H9 (cell line): ENCODE data around the gene SDC3. TPM values are rescaled to one million over a fixed set of nuclear protein-coding genes. Genes with fewer than 3 reads are reported as not detected.

ENCODE experiments used
- DNase-seq: peaks from one replicate; pipeline ENCODE4 v3.0.0-alpha.2; 2017
- H2AFZ ChIP-seq: one replicate; pipeline ENCODE4 v1.6.1; 2013; ENCODE audit warnings: mild to moderate bottlenecking, low read length, control low read depth, moderate library complexity
- H2AK5ac ChIP-seq: 2 replicates; pipeline ENCODE4 v1.6.1; 2013; ENCODE audit warnings: low read length, control low read depth, mixed read lengths; ENCODE audit not compliant: insufficient read length
- H2BK120ac ChIP-seq: one replicate; pipeline ENCODE4 v1.6.1; 2013; ENCODE audit warnings: low read depth, mild to moderate bottlenecking, low read length, control low read depth, inconsistent platforms; ENCODE audit not compliant: poor library complexity, severe bottlenecking
- H2BK12ac ChIP-seq: 2 replicates; pipeline ENCODE4 v1.6.1; 2013; ENCODE audit warnings: low read length, control low read depth, mixed read lengths, low read depth; ENCODE audit not compliant: insufficient read length
- H2BK15ac ChIP-seq: 2 replicates; pipeline ENCODE4 v1.6.1; 2013; ENCODE audit warnings: low read depth, low read length, control low read depth
- H2BK20ac ChIP-seq: one replicate; pipeline ENCODE4 v1.6.1; 2013; ENCODE audit warnings: low read depth, mild to moderate bottlenecking, low read length, control low read depth, inconsistent platforms; ENCODE audit not compliant: poor library complexity, severe bottlenecking
- H2BK5ac ChIP-seq: 2 replicates; pipeline ENCODE4 v1.6.1; 2013; ENCODE audit warnings: low read length, control low read depth, mixed read lengths; ENCODE audit not compliant: insufficient read length
- H3K14ac ChIP-seq: 2 replicates; pipeline ENCODE4 v1.6.1; 2013; ENCODE audit warnings: low read length, control low read depth; ENCODE audit not compliant: insufficient read depth
- H3K18ac ChIP-seq: 2 replicates; pipeline ENCODE4 v1.6.1; 2013; ENCODE audit warnings: low read depth, mild to moderate bottlenecking, mixed read lengths, low read length, control low read depth; ENCODE audit not compliant: insufficient read length
- H3K23ac ChIP-seq: 2 replicates; pipeline ENCODE4 v1.6.1; 2013; ENCODE audit warnings: low read length, control low read depth, mixed read lengths, low read depth; ENCODE audit not compliant: insufficient read length
- H3K23me2 ChIP-seq: 2 replicates; pipeline ENCODE4 v1.6.1; 2013; ENCODE audit warnings: low read depth, mild to moderate bottlenecking, mixed read lengths, low read length, control low read depth; ENCODE audit not compliant: insufficient read length, poor library complexity, severe bottlenecking
- H3K27ac ChIP-seq: 2 replicates; pipeline ENCODE4 v1.5.1; 2013; ENCODE audit warnings: low read length, control low read depth, mixed read lengths, low read depth; ENCODE audit not compliant: insufficient read length
- H3K27me3 ChIP-seq: 2 replicates; pipeline ENCODE4 v1.6.1; 2013; ENCODE audit warnings: low read length, control low read depth, inconsistent platforms; ENCODE audit not compliant: insufficient read depth
- H3K4ac ChIP-seq: 2 replicates; pipeline ENCODE4 v1.6.1; 2013; ENCODE audit warnings: low read depth, mild to moderate bottlenecking, control low read depth, inconsistent platforms, low read length, moderate library complexity
- H3K4me1 ChIP-seq: 2 replicates; pipeline ENCODE4 v1.6.1; 2013; ENCODE audit warnings: low read length, control low read depth, inconsistent platforms; ENCODE audit not compliant: insufficient read depth
- H3K4me2 ChIP-seq: 2 replicates; pipeline ENCODE4 v1.6.1; 2013; ENCODE audit warnings: low read length, control low read depth, mixed read lengths; ENCODE audit not compliant: insufficient read length, insufficient read depth
- H3K56ac ChIP-seq: 2 replicates; pipeline ENCODE4 v1.6.1; 2013; ENCODE audit warnings: low read depth, mild to moderate bottlenecking, mixed read lengths, low read length, control low read depth; ENCODE audit not compliant: insufficient read length
- H3K79me1 ChIP-seq: 2 replicates; pipeline ENCODE4 v1.6.1; 2013; ENCODE audit warnings: low read depth, mild to moderate bottlenecking, moderate library complexity, low read length, control low read depth, inconsistent platforms; ENCODE audit not compliant: insufficient read depth, poor library complexity, severe bottlenecking
- H3K79me2 ChIP-seq: 2 replicates; pipeline ENCODE4 v1.6.1; 2013; ENCODE audit warnings: low read length, control low read depth, inconsistent platforms; ENCODE audit not compliant: insufficient read depth
- H3K9ac ChIP-seq: 2 replicates; pipeline ENCODE4 v1.6.1; 2013; ENCODE audit warnings: low read length, control low read depth, mixed read lengths; ENCODE audit not compliant: insufficient read length; ENCODE audit errors: extremely low read depth
- H3K9me3 ChIP-seq: one replicate; pipeline ENCODE4 v1.6.1; 2013; ENCODE audit warnings: low read depth, low read length, inconsistent platforms; ENCODE audit not compliant: control insufficient read depth
- H3T11ph ChIP-seq: one replicate; pipeline ENCODE4 v1.6.1; 2013; ENCODE audit warnings: mild to moderate bottlenecking, low read length, control low read depth, inconsistent platforms
- H4K20me1 ChIP-seq: one replicate; pipeline ENCODE4 v1.6.1; 2013; ENCODE audit not compliant: control insufficient read depth, insufficient read length, insufficient read depth
- H4K5ac ChIP-seq: 2 replicates; pipeline ENCODE4 v1.6.1; 2013; ENCODE audit warnings: low read depth, mild to moderate bottlenecking, mixed read lengths, low read length, control low read depth; ENCODE audit not compliant: insufficient read length
- H4K8ac ChIP-seq: replicated peaks from 2 replicates; pipeline ENCODE4 v1.6.1; 2013; ENCODE audit warnings: low read length, control low read depth, mixed read lengths, low read depth; ENCODE audit not compliant: insufficient read length
- H4K91ac ChIP-seq: 2 replicates; pipeline ENCODE4 v1.6.1; 2013; ENCODE audit warnings: low read depth, mild to moderate bottlenecking, moderate library complexity, mixed read lengths, low read length, control low read depth; ENCODE audit not compliant: insufficient read length
- H3K27ac Mint-ChIP-seq, 3 experiments: 2 replicates in 2 of 3; 3 replicates in 1 of 3; pipeline ENCODE4 v1.8.0; 2020 to 2021; ENCODE audit warnings: mixed read lengths in 3 of 3, mild to moderate bottlenecking in 1 of 3, moderate library complexity in 1 of 3
- H3K27me3 Mint-ChIP-seq: 2 replicates; pipeline ENCODE4 v1.8.0; 2021; ENCODE audit warnings: low read depth, mild to moderate bottlenecking, moderate library complexity, mixed read lengths
- H3K36me3 Mint-ChIP-seq, 3 experiments: 2 replicates in 2 of 3; 3 replicates in 1 of 3; pipeline ENCODE4 v1.8.0; 2020 to 2021; ENCODE audit warnings: low read depth in 3 of 3, mixed read lengths in 3 of 3; ENCODE audit not compliant: insufficient read depth in 1 of 3
- H3K4me1 Mint-ChIP-seq, 2 experiments: 2 replicates each; pipeline ENCODE4 v1.8.0; 2020; ENCODE audit warnings: mixed read lengths in 2 of 2
- H3K4me3 Mint-ChIP-seq, 2 experiments: 2 replicates in 1 of 2; 3 replicates in 1 of 2; pipeline ENCODE4 v1.8.0; 2020 to 2021; ENCODE audit warnings: mild to moderate bottlenecking in 2 of 2, mixed read lengths in 2 of 2, moderate library complexity in 1 of 2
- H3K9me3 Mint-ChIP-seq, 2 experiments: 2 replicates in 1 of 2; 3 replicates in 1 of 2; pipeline ENCODE4 v1.8.0; 2020; ENCODE audit warnings: mild to moderate bottlenecking in 2 of 2, mixed read lengths in 2 of 2, moderate library complexity in 1 of 2
- CTCF ChIP-seq: fragments of 200-600 bp; sonication (generic); conservative IDR thresholded peaks from 3 replicates; pipeline ENCODE4 v1.8.0; 2021; ENCODE audit warnings: antibody characterized with exemption, mild to moderate bottlenecking
- WGBS: extraction: QIAGEN DNeasy Blood & Tissue Kit; methylation state at CpG from one replicate; pipeline ENCODE4 v1.1.7; 2013; ENCODE audit warnings: missing lambda C conversion rate, low lambda C conversion rate, mixed read lengths; ENCODE audit not compliant: insufficient read length; ENCODE audit errors: extremely low coverage; 5-methylcytosine and 5-hydroxymethylcytosine counted together
- total RNA-seq: library from RNA; stranded (reverse); gene quantifications from 2 replicates; pipeline ENCODE4 v1.2.1, GENCODE V29; 2021

Gene SDC3
- total RNA-seq, 1 experiment from 2014 or later: 25.9 TPM

- H3K27ac Mint-ChIP-seq: peak overlapping the region; percentile 70 to 93 (median 93); a peak in 5 of 7 replicates
- no peak overlapping the region for H2AK5ac ChIP-seq
- H2BK5ac ChIP-seq: no peak overlapping the region
- no peaks in the 10 kb centered on the region for H3K27me3 ChIP-seq
- H3K9me3 Mint-ChIP-seq: no peaks in the 10 kb centered on the region
- WGBS: no CpG with 5 or more reads among the region's 8 CpGs
- no peaks in the 10 kb centered on the region for H3K36me3 Mint-ChIP-seq
- no peak overlapping the region for H3K18ac ChIP-seq
- H3T11ph ChIP-seq: no peak overlapping the region
- H4K20me1 ChIP-seq: no peaks in the 10 kb centered on the region
- H3K56ac ChIP-seq: no peak overlapping the region
- H3K79me1 ChIP-seq: no peaks in the 10 kb centered on the region
- no peak overlapping the region for H2AFZ ChIP-seq
- no peak overlapping the region for H3K23ac ChIP-seq
- H3K23me2 ChIP-seq: no peaks in the 10 kb centered on the region
- H2BK120ac ChIP-seq: no peak overlapping the region
- no peak overlapping the region for H3K4ac ChIP-seq
- peak overlapping the region; percentile 9; the same call in 1 of the 2 replicates for H3K14ac ChIP-seq
- H3K79me2 ChIP-seq: no peaks in the 10 kb centered on the region
- H2BK15ac ChIP-seq: no peak overlapping the region
- H3K4me1 Mint-ChIP-seq: peaks cover 32 to 37% of the 10 kb centered on the region in 2 experiments
- TF ChIP-seq CTCF: no peak
- no peaks in the 10 kb centered on the region for H3K27me3 Mint-ChIP-seq
- H2BK12ac ChIP-seq: no peak overlapping the region
- H3K9ac ChIP-seq: no peak overlapping the region
- H3K27ac ChIP-seq: no peak overlapping the region
- no peaks in the 10 kb centered on the region for H3K9me3 ChIP-seq
- H3K4me2 ChIP-seq: no peak overlapping the region
- no peak overlapping the region for H2BK20ac ChIP-seq
- no peak overlapping the region for H4K5ac ChIP-seq
- DNase-seq: no peak
- H3K4me3 Mint-ChIP-seq: no peak overlapping the region; a peak in 1 of 5 replicates
- H4K91ac ChIP-seq: no peak overlapping the region
- H3K4me1 ChIP-seq: peaks cover 5% of the 10 kb centered on the region; the same call in 1 of the 2 replicates
- no peak overlapping the region for H4K8ac ChIP-seq
Measured at GRCh38 chr1:30888391-30888790, 20.2 kb downstream of the SDC3 start.
